ENCODE data around the gene SNRNP70. TPM values are rescaled to one million over a fixed set of nuclear protein-coding genes. Genes with fewer than 3 reads are reported as not detected.

Gene SNRNP70
- total and polyA plus RNA-seq, 10 of the 15 experiments (the other 5 are each of a cell fraction or from before 2014, with no cell fraction given), result 2.7 to 453 (median 159) TPM

GRCh38 chr19:49109051-49109450 is 23.8 kb downstream of the SNRNP70 start:
- no peaks in the 10 kb centered on the region for H3K79me2 ChIP-seq (ENCODE audit: control insufficient read depth, insufficient read depth, low read length)
- H3K27ac ChIP-seq (ENCODE audit: control insufficient read depth, insufficient read depth), result no peak overlapping the region
- H3K4me3 ChIP-seq, result no peak overlapping the region
- intact Hi-C loops (cut with micrococcal nuclease; ENCODE audit: unreplicated experiment) (no loop called here), in situ Hi-C loops (cut with MboI) (no loop called here)
- no TSS peak for BruUV-seq (replicated peaks)
- H3K4me1 ChIP-seq (ENCODE audit: control insufficient read depth, insufficient read depth, low read length), result peaks cover 4% of the 10 kb centered on the region
- H3K9ac ChIP-seq (ENCODE audit: control insufficient read depth, insufficient read depth, low read length), result no peak overlapping the region
- DNase-seq (ENCODE audit: low read depth, low spot score) (no peak), FAIRE-seq (no peak), ATAC-seq (no peak)
- H4K20me1 ChIP-seq (ENCODE audit: control insufficient read depth, insufficient read depth), result no peaks in the 10 kb centered on the region
- ChIA-PET SMC1A (ENCODE audit: uncharacterized antibody, unreplicated experiment) (no interaction called here), RAD21 (ENCODE audit: unreplicated experiment) (no interaction called here), POLR2A (interaction anchor here (0.7 kb wide), 1 partner anchor 341 kb away, joined by 8 read pairs; no protein-coding TSS in a partner anchor), CTCF (interaction anchor here (1.0 to 1.7 kb wide), 3 partner anchors 11 to 90 kb away, joined by 3 to 9 read pairs (median 3); no protein-coding TSS in a partner anchor)
- no peaks in the 10 kb centered on the region for H3K9me3 ChIP-seq (replicated peaks; ENCODE audit: control insufficient read depth, insufficient read depth, low read length)
- no peak overlapping the region for H2AFZ ChIP-seq (ENCODE audit: control insufficient read depth, low read depth, low read length)
- no peak for TF ChIP-seq EGR1 (IDR thresholded peaks at IDR 0.05; ENCODE audit: borderline replicate concordance in 1 of 2, low read depth in 2 of 2, low read length in 2 of 2)
- peak; percentile 51; the same call in 1 of the 2 replicates for TF ChIP-seq POLR2AphosphoS5 (IDR thresholded peaks at IDR 0.05; ENCODE audit: low read length)
- TF ChIP-seq ZNF384 (IDR thresholded peaks at IDR 0.05; ENCODE audit: borderline replicate concordance, low read depth, low read length), result no peak
- peak; percentile 54 for TF ChIP-seq POLR2A (IDR thresholded peaks at IDR 0.05; ENCODE audit: low read depth, low read length)
- TF ChIP-seq CTCF (IDR thresholded peaks at IDR 0.05 in 2 of 3, conservative IDR thresholded peaks at IDR 0.05 in 1 of 3; ENCODE audit: control insufficient read depth in 2 of 3, extremely low read depth in 1 of 3, insufficient read depth in 1 of 3, low read depth in 3 of 3, low read length in 3 of 3), result no peak
- WGBS (ENCODE audit: insufficient coverage, insufficient replicate concordance, low lambda C conversion rate, missing lambda C conversion rate), result 99% methylated on average over 5 of the region's 5 CpGs
- H3K4me2 ChIP-seq (ENCODE audit: control insufficient read depth, insufficient read depth), result no peak overlapping the region
- peaks cover 7 to 37% of the 10 kb centered on the region in 2 experiments for H3K36me3 ChIP-seq (ENCODE audit: control insufficient read depth in 2 of 2, insufficient read depth in 2 of 2, low read length in 1 of 2)
- no peaks in the 10 kb centered on the region for H3K27me3 ChIP-seq (replicated peaks in 1 of 2; ENCODE audit: control insufficient read depth in 2 of 2, insufficient read depth in 2 of 2, low read length in 1 of 2)

Data from GM12878 (cell line).